Neural crest cell (in vitro differentiated cells): Measurements from ENCODE around the gene DNAJC30. TPM values are rescaled to one million over a fixed set of nuclear protein-coding genes. Genes with fewer than 3 reads are reported as not detected.
"Not testable (repeated sequence)": the region's sequence is repeated elsewhere in the genome, so short reads cannot be mapped to it uniquely, and the experiment has no call there.

Source experiments
- DNase-seq: peaks from one replicate; pipeline ENCODE4 v3.0.0; 2021; ENCODE audit warnings: low read depth, mixed read lengths, low spot score
- H3K27ac Mint-ChIP-seq: one replicate; pipeline ENCODE4 v1.8.0; 2021; ENCODE audit warnings: mild to moderate bottlenecking, mixed read lengths; ENCODE audit not compliant: unreplicated experiment
- H3K27me3 Mint-ChIP-seq: 2 replicates; pipeline ENCODE4 v1.8.0; 2021; ENCODE audit warnings: low read depth, mild to moderate bottlenecking, mixed read lengths
- H3K36me3 Mint-ChIP-seq: 2 replicates; pipeline ENCODE4 v1.8.0; 2021; ENCODE audit warnings: low read depth, mild to moderate bottlenecking, mixed read lengths
- H3K4me1 Mint-ChIP-seq: 2 replicates; pipeline ENCODE4 v1.8.0; 2021; ENCODE audit warnings: mixed read lengths
- H3K4me3 Mint-ChIP-seq: one replicate; pipeline ENCODE4 v1.8.0; 2021; ENCODE audit warnings: mild to moderate bottlenecking, mixed read lengths
- H3K9me3 Mint-ChIP-seq: 2 replicates; pipeline ENCODE4 v1.8.0; 2021; ENCODE audit warnings: mixed read lengths
- CTCF ChIP-seq: fragments of 200-600 bp; sonication (generic); conservative IDR thresholded peaks from 2 replicates; pipeline ENCODE4 v1.5.0; 2021; ENCODE audit warnings: antibody characterized with exemption, mild to moderate bottlenecking
- total RNA-seq: library from RNA; stranded (reverse); gene quantifications from 2 replicates; pipeline ENCODE4 v1.2.1, GENCODE V29; 2021

Gene DNAJC30
- total RNA-seq, 1 donor from 2014 or later, result 11.1 TPM

DNA sequence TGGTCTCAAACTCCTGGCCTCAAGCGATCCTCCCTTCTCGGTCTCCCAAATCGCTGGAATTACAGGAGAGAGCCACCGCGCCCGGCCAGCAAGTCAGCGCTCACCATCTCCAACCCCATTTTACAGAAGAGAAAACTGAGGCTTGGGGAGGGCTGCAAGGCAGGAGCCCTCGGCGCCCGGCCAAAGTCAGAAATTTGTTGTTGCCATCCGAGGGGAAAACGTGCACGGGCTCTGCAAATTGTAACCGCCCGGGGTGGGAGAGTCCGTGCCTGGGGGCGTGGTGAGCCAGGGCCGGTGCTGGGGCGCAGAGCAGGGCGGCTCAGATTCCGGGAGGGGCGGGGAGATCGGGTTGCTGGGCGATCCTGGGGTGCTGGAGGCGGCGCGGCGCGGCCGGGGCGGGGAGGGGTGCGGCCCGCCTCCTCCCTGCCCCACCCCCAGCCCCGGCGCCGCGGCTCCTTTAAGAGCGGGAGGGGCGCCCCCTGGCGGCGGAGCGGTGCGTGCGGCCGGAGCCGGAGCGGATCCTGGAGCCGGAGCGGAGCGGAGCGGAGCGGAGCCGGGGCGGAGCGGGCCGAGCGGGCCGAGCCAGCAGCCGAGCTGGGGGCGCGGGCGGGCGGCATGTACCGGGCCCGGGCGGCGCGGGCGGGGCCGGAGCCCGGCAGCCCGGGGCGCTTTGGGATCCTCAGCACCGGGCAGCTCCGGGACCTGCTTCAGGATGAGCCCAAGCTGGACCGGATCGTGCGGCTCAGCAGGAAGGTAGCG is 15.7 kb downstream of the DNAJC30 start, which contains the start of gene VPS37D:
VPS37D (plus strand) TSS at position 488 of the 759 bp plus-strand sequence; CDS start at position 616, 128 bp downstream.
- peak; percentile 86 for TF ChIP-seq CTCF
- Mint-ChIP-seq H3K9me3 (peaks cover 6% of the 10 kb centered on the region), H3K27me3 (peaks cover 9% of the 10 kb centered on the region), H3K27ac (peak within 1 kb of the TSS; percentile 64), H3K36me3 (peaks cover 11% of the 10 kb centered on the region), H3K4me1 (peaks cover 28% of the 10 kb centered on the region), H3K4me3 (peak within 1 kb of the TSS; percentile 94)
- DNase-seq, result peak; percentile 92

- no peak for DNase-seq
- peaks cover 6% of the 10 kb centered on the region for H3K9me3 Mint-ChIP-seq
- peaks cover 16% of the 10 kb centered on the region for H3K4me1 Mint-ChIP-seq
- TF ChIP-seq CTCF, result no peak
- H3K27me3 Mint-ChIP-seq, result peaks cover 32% of the 10 kb centered on the region
- peaks cover 5% of the 10 kb centered on the region for H3K36me3 Mint-ChIP-seq
- H3K4me3 Mint-ChIP-seq, result peak overlapping the region; percentile 38
- H3K27ac Mint-ChIP-seq, result no peak overlapping the region
These were observed 20.2 kb downstream of the DNAJC30 start for GRCh38 chr7:73663033-73663432.

DNA sequence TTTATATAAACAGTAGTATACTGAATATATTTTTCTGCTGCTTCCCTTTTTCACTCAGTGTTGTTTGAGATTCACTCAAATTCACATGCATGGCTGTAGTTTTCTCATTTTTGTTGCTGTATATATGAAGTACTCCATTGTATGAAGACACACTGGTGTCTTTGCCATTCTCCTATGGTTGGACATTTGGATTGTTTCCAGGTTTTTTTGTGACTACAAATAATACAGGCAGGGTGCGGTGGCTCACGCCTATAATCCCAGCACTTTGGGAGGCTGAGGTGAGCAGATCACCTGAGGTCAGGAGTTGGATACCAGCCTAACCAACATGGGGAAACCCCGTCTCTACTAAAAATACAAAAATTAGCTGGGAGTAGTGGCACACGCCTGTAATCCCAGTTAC is 22.7 kb downstream of the DNAJC30 start:
- H3K4me1 Mint-ChIP-seq, result peaks cover 14% of the 10 kb centered on the region
- H3K27me3 Mint-ChIP-seq, result peaks cover 33% of the 10 kb centered on the region
- H3K27ac Mint-ChIP-seq, DNase-seq, H3K9me3 Mint-ChIP-seq, H3K36me3 Mint-ChIP-seq, H3K4me3 Mint-ChIP-seq: not testable (repeated sequence)

GRCh38 chr7:73659983-73660382 is 23.3 kb downstream of the DNAJC30 start:
- peaks cover 38% of the 10 kb centered on the region for H3K27me3 Mint-ChIP-seq
- DNase-seq, result no peak
- H3K4me3 Mint-ChIP-seq, result no peak overlapping the region
- H3K4me1 Mint-ChIP-seq, result peaks cover 8% of the 10 kb centered on the region
- peaks cover 6% of the 10 kb centered on the region for H3K9me3 Mint-ChIP-seq
- H3K27ac Mint-ChIP-seq, result no peak overlapping the region
- TF ChIP-seq CTCF, result no peak
- H3K36me3 Mint-ChIP-seq, result peaks cover 5% of the 10 kb centered on the region

GRCh38 chr7:73655309-73655708 is 27.9 kb downstream of the DNAJC30 start:
- H3K27ac Mint-ChIP-seq, H3K36me3 Mint-ChIP-seq, H3K9me3 Mint-ChIP-seq, H3K4me1 Mint-ChIP-seq, H3K4me3 Mint-ChIP-seq, DNase-seq: not testable (repeated sequence)
- H3K27me3 Mint-ChIP-seq, result peaks cover 49% of the 10 kb centered on the region

- Mint-ChIP-seq H3K27me3 (peaks cover 63% of the 10 kb centered on the region), H3K4me3 (no peak overlapping the region), H3K27ac (no peak overlapping the region), H3K9me3 (no peaks in the 10 kb centered on the region), H3K4me1 (peaks cover 3% of the 10 kb centered on the region), H3K36me3 (no peaks in the 10 kb centered on the region)
- TF ChIP-seq CTCF, result no peak
- DNase-seq, result no peak
These were observed 30.7 kb downstream of the DNAJC30 start for GRCh38 chr7:73652541-73652949.
